ENCODE results near the gene RAD51B.
"Not testable (repeated sequence)": the region's sequence is repeated elsewhere in the genome, so short reads cannot be mapped to it uniquely, and the experiment has no call there.

RAD51B gene

GRCh38 chr14:68027276-68027675, 207.7 kb downstream of the RAD51B start:
- DNase-seq (ENCODE audit: low read depth in 2 of 2) = no peak

GRCh38 chr14:68028075-68028474, 208.5 kb downstream of the RAD51B start:
- DNase-seq (ENCODE audit: low read depth in 2 of 2) = no peak

GRCh38 chr14:68031011-68031410, 211.4 kb downstream of the RAD51B start:
- not testable (repeated sequence) for DNase-seq (ENCODE audit: low read depth in 2 of 2)

GRCh38 chr14:68032154-68032553, 212.6 kb downstream of the RAD51B start:
- DNase-seq (ENCODE audit: low read depth in 2 of 2) = no peak

- no peak for DNase-seq (ENCODE audit: low read depth in 2 of 2)
Measured at GRCh38 chr14:68033336-68033932, 213.9 kb downstream of the RAD51B start.

- DNase-seq (ENCODE audit: low read depth in 2 of 2) = no peak
Measured at GRCh38 chr14:68034896-68035295, 215.3 kb downstream of the RAD51B start.

GRCh38 chr14:68036202-68036601, 216.6 kb downstream of the RAD51B start:
- no peak for DNase-seq (ENCODE audit: low read depth in 2 of 2)

- DNase-seq (ENCODE audit: low read depth in 2 of 2) = no peak
Measured at GRCh38 chr14:68039593-68039992, 220.0 kb downstream of the RAD51B start.

- DNase-seq (ENCODE audit: low read depth in 2 of 2) = no peak
Measured at GRCh38 chr14:68040633-68041369, 221.2 kb downstream of the RAD51B start.

- no peak for DNase-seq (ENCODE audit: low read depth in 2 of 2)
Measured at GRCh38 chr14:68041876-68042354, 222.3 kb downstream of the RAD51B start.

GRCh38 chr14:68042586-68043210, 223.1 kb downstream of the RAD51B start:
- DNase-seq (ENCODE audit: low read depth in 2 of 2) = no peak

GRCh38 chr14:68043752-68044151, 224.2 kb downstream of the RAD51B start:
- no peak for DNase-seq (ENCODE audit: low read depth in 2 of 2)

GRCh38 chr14:68047906-68048305, 228.3 kb downstream of the RAD51B start:
- DNase-seq (ENCODE audit: low read depth in 2 of 2) = no peak

- DNase-seq (ENCODE audit: low read depth in 2 of 2) = not testable (repeated sequence)
Measured at GRCh38 chr14:68048815-68049214, 229.2 kb downstream of the RAD51B start.

GRCh38 chr14:68050177-68050576, 230.6 kb downstream of the RAD51B start:
- DNase-seq (ENCODE audit: low read depth in 2 of 2) = no peak

- no peak for DNase-seq (ENCODE audit: low read depth in 2 of 2)
Measured at GRCh38 chr14:68051146-68051545, 231.6 kb downstream of the RAD51B start.

- no peak for DNase-seq (ENCODE audit: low read depth in 2 of 2)
Measured at GRCh38 chr14:68060198-68060597, 240.6 kb downstream of the RAD51B start.

- DNase-seq (ENCODE audit: low read depth in 2 of 2) = no peak
Measured at GRCh38 chr14:68062651-68063050, 243.1 kb downstream of the RAD51B start.

GRCh38 chr14:68065322-68065721, 245.7 kb downstream of the RAD51B start:
- no peak for DNase-seq (ENCODE audit: low read depth in 2 of 2)

- no peak for DNase-seq (ENCODE audit: low read depth in 2 of 2)
Measured at GRCh38 chr14:68074765-68075381, 255.3 kb downstream of the RAD51B start.

- DNase-seq (ENCODE audit: low read depth in 2 of 2) = no peak
Measured at GRCh38 chr14:68075382-68076029, 255.9 kb downstream of the RAD51B start.

GRCh38 chr14:68076451-68076850, 256.9 kb downstream of the RAD51B start:
- DNase-seq (ENCODE audit: low read depth in 2 of 2) = no peak

All from stimulated activated CD8-positive, alpha-beta memory T cell treated with anti-CD3 and anti-CD28 coated beads, Interleukin-15, amount 100 ng/mL, for 48 hours (primary cell).